Stimulated activated CD4-positive, alpha-beta T cell treated with anti-CD3 and anti-CD28 coated beads, TNF-alpha, amount 100 ng/mL, for 48 hours (primary cell): ENCODE measurements around the gene ADD3.

Experiments
- DNase-seq, 3 donors: peaks; one replicate each; pipeline ENCODE4 v3.0.0-alpha.2; 2020; ENCODE audit warnings: low read depth in 3 of 3

Gene ADD3

GRCh38 chr10:110007701-110008517, at the start of gene ADD3:
ADD3 (plus strand) TSS chr10:110007984; CDS start chr10:110100654, 92,670 bp downstream.
- peak; percentile 73 to 95 (median 75) for DNase-seq

- DNase-seq: no peak
Measured at GRCh38 chr10:109958059-109958458, 49.7 kb upstream of the ADD3 start.

GRCh38 chr10:109959259-109960145, 48.3 kb upstream of the ADD3 start:
- no peak for DNase-seq

- DNase-seq: no peak
Measured at GRCh38 chr10:109960682-109961081, 47.1 kb upstream of the ADD3 start.

- DNase-seq: no peak
Measured at GRCh38 chr10:109961174-109962001, 46.4 kb upstream of the ADD3 start.

GRCh38 chr10:109962247-109962646, 45.5 kb upstream of the ADD3 start:
- DNase-seq: no peak

- DNase-seq: no peak
Measured at GRCh38 chr10:109963439-109963838, 44.3 kb upstream of the ADD3 start.

- no peak for DNase-seq
Measured at GRCh38 chr10:109964318-109964717, 43.5 kb upstream of the ADD3 start.

GRCh38 chr10:109966961-109967738, 40.6 kb upstream of the ADD3 start:
- no peak for DNase-seq

- no peak for DNase-seq
Measured at GRCh38 chr10:109967739-109968088, 40.1 kb upstream of the ADD3 start.

- no peak for DNase-seq
Measured at GRCh38 chr10:109968953-109969759, 38.6 kb upstream of the ADD3 start.

- DNase-seq: no peak
Measured at GRCh38 chr10:109969760-109970346, 37.9 kb upstream of the ADD3 start.

- DNase-seq: no peak
Measured at GRCh38 chr10:109971634-109972033, 36.1 kb upstream of the ADD3 start.

- no peak for DNase-seq
Measured at GRCh38 chr10:109972372-109973001, 35.3 kb upstream of the ADD3 start.

- no peak for DNase-seq
Measured at GRCh38 chr10:109973326-109973829, 34.4 kb upstream of the ADD3 start.

GRCh38 chr10:109974504-109975191, 33.1 kb upstream of the ADD3 start:
- no peak for DNase-seq

GRCh38 chr10:109975244-109976190, 32.3 kb upstream of the ADD3 start:
- DNase-seq: no peak
